Smooth muscle cell (in vitro differentiated cells): Measurements from ENCODE around the gene RALGAPA2. TPM values are rescaled to one million over a fixed set of nuclear protein-coding genes. Genes with fewer than 3 reads are reported as not detected.

ENCODE experiments used
- DNase-seq: peaks from one replicate; lab custom pipeline; 2025; ENCODE audit not compliant: unreplicated experiment; lab: John Stamatoyannopoulos, UW
- H2AFZ ChIP-seq: fragments of 200-600 bp; sonication (generic); 2 replicates; pipeline ENCODE4 v1.6.0; 2016; ENCODE audit warnings: antibody characterized with exemption, low read depth, mild to moderate bottlenecking
- H3F3A ChIP-seq: fragments of 200-600 bp; sonication (generic); 2 replicates; pipeline ENCODE4 v1.6.0; 2017; ENCODE audit warnings: antibody characterized with exemption, low read depth
- H3K27ac ChIP-seq: fragments of 200-600 bp; sonication (generic); 2 replicates; pipeline ENCODE4 v1.5.1; 2016; ENCODE audit warnings: low read depth, mild to moderate bottlenecking
- H3K27me3 ChIP-seq: fragments of 200-600 bp; sonication (generic); 2 replicates; pipeline ENCODE4 v1.6.1; 2016; ENCODE audit warnings: low read depth, mild to moderate bottlenecking
- H3K36me3 ChIP-seq: fragments of 200-600 bp; sonication (generic); 2 replicates; pipeline ENCODE4 v1.5.1; 2016; ENCODE audit warnings: low read depth
- H3K4me1 ChIP-seq: fragments of 200-600 bp; sonication (generic); 2 replicates; pipeline ENCODE4 v1.5.1; 2016; ENCODE audit warnings: low read depth
- H3K4me2 ChIP-seq: fragments of 200-600 bp; sonication (generic); 2 replicates; pipeline ENCODE4 v1.6.0; 2016; ENCODE audit warnings: mild to moderate bottlenecking
- H3K4me3 ChIP-seq: fragments of 200-600 bp; sonication (generic); 2 replicates; pipeline ENCODE4 v1.5.1; 2016; ENCODE audit warnings: mild to moderate bottlenecking
- H3K79me2 ChIP-seq: fragments of 200-600 bp; sonication (generic); 2 replicates; pipeline ENCODE4 v1.6.0; 2016; ENCODE audit warnings: low read depth, mild to moderate bottlenecking
- H3K9ac ChIP-seq: fragments of 200-600 bp; sonication (generic); 2 replicates; pipeline ENCODE4 v1.6.0; 2016; ENCODE audit warnings: low read depth
- H3K9me3 ChIP-seq: fragments of 200-600 bp; sonication (generic); replicated peaks from 2 replicates; pipeline ENCODE4 v1.5.1; 2016; ENCODE audit warnings: low read depth
- H4K20me1 ChIP-seq: fragments of 200-600 bp; sonication (generic); 2 replicates; pipeline ENCODE4 v1.6.0; 2016; ENCODE audit warnings: low read depth
- WGBS: methylation state at CpG from one replicate; pipeline ENCODE4 v1.1.7; 2016; ENCODE audit warnings: low lambda C conversion rate; 5-methylcytosine and 5-hydroxymethylcytosine counted together
- polyA plus RNA-seq: library from polyadenylated mRNA; unstranded; fragments of >200 nt; fragmentation: Nextera tagmentation; extraction: Ambion mirVana; gene quantifications from 2 replicates; pipeline ENCODE4 v1.2.1, GENCODE V29; 2016
- total RNA-seq: library from RNA; depleted of rRNA; stranded (reverse); fragments of >200 nt; gene quantifications from 2 replicates; pipeline ENCODE4 v1.2.3, GENCODE V29; 2014
- TF ChIP-seq, protein P1 (sequence below): fragments of 200-600 bp; sonication (generic); IDR thresholded peaks from 2 replicates; pipeline ENCODE4 v1.5.1; 2017; ENCODE audit warnings: borderline replicate concordance, mild to moderate bottlenecking, antibody characterized with exemption; ENCODE audit not compliant: insufficient read depth, poor library complexity, severe bottlenecking

The RALGAPA2 gene
- total and polyA plus RNA-seq, 2 experiments from 2014 or later, result 3.5 to 6.2 TPM

DNA sequence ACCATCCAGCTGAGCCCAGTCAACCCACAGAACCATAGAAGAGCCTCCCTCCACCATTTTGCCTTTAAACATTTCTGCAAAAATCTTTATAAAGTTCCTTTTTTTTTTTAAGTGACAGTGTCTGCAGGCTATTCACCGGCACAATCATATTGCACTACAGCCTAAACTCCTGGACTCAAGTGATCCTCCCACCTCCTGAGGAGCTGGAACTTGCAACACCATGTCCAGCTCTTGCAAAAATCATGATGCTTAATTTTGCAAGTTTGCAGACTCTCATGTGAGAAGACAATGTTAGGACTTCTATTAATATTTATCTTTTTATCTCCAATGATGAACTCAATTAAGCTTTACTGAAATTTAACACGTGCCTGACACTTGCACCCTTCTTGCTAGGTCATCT lies 255.7 kb downstream of the RALGAPA2 start:
- no peak overlapping the region for H3K9ac ChIP-seq
- no peaks in the 10 kb centered on the region for H3K36me3 ChIP-seq
- DNase-seq, result no peak
- H3K27ac ChIP-seq, result no peak overlapping the region
- H3K4me1 ChIP-seq, result peaks cover 19% of the 10 kb centered on the region
- no peaks in the 10 kb centered on the region for H3F3A ChIP-seq
- 96% methylated on average over 2 of the region's 2 CpGs for WGBS
- H2AFZ ChIP-seq, result no peak overlapping the region
- H3K79me2 ChIP-seq, result no peaks in the 10 kb centered on the region
- no peaks in the 10 kb centered on the region for H3K9me3 ChIP-seq
- H3K27me3 ChIP-seq, result no peaks in the 10 kb centered on the region
- no peak overlapping the region for H3K4me2 ChIP-seq
- H4K20me1 ChIP-seq, result no peaks in the 10 kb centered on the region
- H3K4me3 ChIP-seq, result no peak overlapping the region
- TF ChIP-seq, protein P1, sequence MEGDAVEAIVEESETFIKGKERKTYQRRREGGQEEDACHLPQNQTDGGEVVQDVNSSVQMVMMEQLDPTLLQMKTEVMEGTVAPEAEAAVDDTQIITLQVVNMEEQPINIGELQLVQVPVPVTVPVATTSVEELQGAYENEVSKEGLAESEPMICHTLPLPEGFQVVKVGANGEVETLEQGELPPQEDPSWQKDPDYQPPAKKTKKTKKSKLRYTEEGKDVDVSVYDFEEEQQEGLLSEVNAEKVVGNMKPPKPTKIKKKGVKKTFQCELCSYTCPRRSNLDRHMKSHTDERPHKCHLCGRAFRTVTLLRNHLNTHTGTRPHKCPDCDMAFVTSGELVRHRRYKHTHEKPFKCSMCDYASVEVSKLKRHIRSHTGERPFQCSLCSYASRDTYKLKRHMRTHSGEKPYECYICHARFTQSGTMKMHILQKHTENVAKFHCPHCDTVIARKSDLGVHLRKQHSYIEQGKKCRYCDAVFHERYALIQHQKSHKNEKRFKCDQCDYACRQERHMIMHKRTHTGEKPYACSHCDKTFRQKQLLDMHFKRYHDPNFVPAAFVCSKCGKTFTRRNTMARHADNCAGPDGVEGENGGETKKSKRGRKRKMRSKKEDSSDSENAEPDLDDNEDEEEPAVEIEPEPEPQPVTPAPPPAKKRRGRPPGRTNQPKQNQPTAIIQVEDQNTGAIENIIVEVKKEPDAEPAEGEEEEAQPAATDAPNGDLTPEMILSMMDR, result no peak

- Histone ChIP-seq H3K4me3 (no peak overlapping the region), H3K79me2 (no peaks in the 10 kb centered on the region), H4K20me1 (no peaks in the 10 kb centered on the region), H3F3A (no peaks in the 10 kb centered on the region), H2AFZ (no peak overlapping the region), H3K4me2 (no peak overlapping the region), H3K27ac (no peak overlapping the region), H3K36me3 (no peaks in the 10 kb centered on the region), H3K4me1 (peaks cover 11% of the 10 kb centered on the region), H3K27me3 (no peaks in the 10 kb centered on the region), H3K9me3 (no peaks in the 10 kb centered on the region), H3K9ac (no peak overlapping the region)
- 98% methylated on average over 2 of the region's 2 CpGs for WGBS
- TF ChIP-seq, protein P1, result no peak
- no peak for DNase-seq
Measured at GRCh38 chr20:20455926-20456325, 256.5 kb downstream of the RALGAPA2 start.

GRCh38 chr20:20454850-20455627 lies 257.4 kb downstream of the RALGAPA2 start:
- H3K79me2 ChIP-seq, result no peaks in the 10 kb centered on the region
- no peaks in the 10 kb centered on the region for H3K36me3 ChIP-seq
- H3K4me3 ChIP-seq, result no peak overlapping the region
- H3K4me2 ChIP-seq, result no peak overlapping the region
- H2AFZ ChIP-seq, result no peak overlapping the region
- TF ChIP-seq, protein P1, result no peak
- H3K27me3 ChIP-seq, result no peaks in the 10 kb centered on the region
- DNase-seq, result no peak
- peaks cover 10% of the 10 kb centered on the region for H3K4me1 ChIP-seq
- H4K20me1 ChIP-seq, result no peaks in the 10 kb centered on the region
- no peaks in the 10 kb centered on the region for H3K9me3 ChIP-seq
- no peak overlapping the region for H3K27ac ChIP-seq
- H3F3A ChIP-seq, result no peaks in the 10 kb centered on the region
- WGBS, result 96% methylated on average over 21 of the region's 21 CpGs
- H3K9ac ChIP-seq, result no peak overlapping the region

GRCh38 chr20:20454367-20454766 lies 258.1 kb downstream of the RALGAPA2 start:
- DNase-seq, result no peak
- Histone ChIP-seq H3F3A (no peaks in the 10 kb centered on the region), H3K27ac (no peak overlapping the region), H3K36me3 (no peaks in the 10 kb centered on the region), H3K4me1 (peaks cover 10% of the 10 kb centered on the region), H2AFZ (no peak overlapping the region), H3K4me2 (no peak overlapping the region), H3K9ac (no peak overlapping the region), H3K4me3 (no peak overlapping the region), H3K27me3 (no peaks in the 10 kb centered on the region), H3K79me2 (no peaks in the 10 kb centered on the region), H3K9me3 (no peaks in the 10 kb centered on the region), H4K20me1 (no peaks in the 10 kb centered on the region)
- 96% methylated on average over 4 of the region's 4 CpGs for WGBS
- TF ChIP-seq, protein P1, result no peak
